Neutrophil (primary cell): ENCODE data around the gene CDK4.
A peak's percentile ranks its signal among the peaks of the same experiment; 100 is the strongest.

Source experiments
- H3K27ac ChIP-seq: fragments of 200-600 bp; sonication (generic); 2 replicates; pipeline ENCODE4 v1.5.1; 2016; ENCODE audit warnings: mild to moderate bottlenecking, moderate library complexity
- H3K27me3 ChIP-seq: fragments of 200-600 bp; sonication (generic); 2 replicates; pipeline ENCODE4 v1.6.0; 2016; ENCODE audit warnings: mild to moderate bottlenecking
- H3K36me3 ChIP-seq: fragments of 200-600 bp; sonication (generic); 2 replicates; pipeline ENCODE4 v1.5.1; 2017
- H3K4me1 ChIP-seq, 2 experiments: fragments of 200-600 bp in 1 of 2; sonication (generic) in 1 of 2; 1 replicate in 1 of 2; 2 replicates in 1 of 2; pipeline versions ENCODE4 v1.5.1 to v1.6.1; 2013 to 2016; ENCODE audit warnings: low read depth in 1 of 2, low read length in 1 of 2, mild to moderate bottlenecking in 1 of 2, moderate library complexity in 1 of 2; ENCODE audit not compliant: control insufficient read depth in 1 of 2, insufficient read depth in 1 of 2
- H3K4me3 ChIP-seq, 2 experiments: fragments of 200-600 bp in 1 of 2; sonication (generic) in 1 of 2; 1 replicate in 1 of 2; 2 replicates in 1 of 2; pipeline ENCODE4 v1.5.1; 2013 to 2016; ENCODE audit warnings: low read depth in 1 of 2, low read length in 1 of 2, mild to moderate bottlenecking in 1 of 2, moderate library complexity in 1 of 2
- H3K9me3 ChIP-seq: fragments of 200-600 bp; sonication (generic); 2 replicates; pipeline ENCODE4 v1.5.1; 2016
- TF ChIP-seq, protein P1 (sequence below): fragments of 200-600 bp; sonication (generic); IDR thresholded peaks from 2 replicates; pipeline ENCODE4 v1.5.1; 2016; ENCODE audit warnings: antibody characterized with exemption

CDK4 gene

DNA sequence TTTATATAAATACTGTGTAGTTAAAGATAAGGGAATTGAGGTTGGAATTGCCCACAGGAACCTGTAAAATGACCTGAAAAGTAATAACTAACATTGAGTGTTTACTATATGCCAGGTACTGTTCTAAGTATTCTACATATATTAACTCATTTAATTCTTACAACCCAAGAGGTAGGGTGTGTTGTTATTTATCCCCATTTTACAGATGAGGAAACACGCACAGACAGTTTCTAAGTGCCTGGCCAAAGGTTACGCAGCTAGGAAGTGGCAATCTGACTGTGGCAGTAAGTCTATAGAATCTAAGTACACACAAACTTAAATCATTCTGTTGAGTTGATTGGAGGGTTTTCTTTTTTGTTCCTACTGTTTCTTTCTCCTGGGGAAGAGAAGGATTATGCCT is 8.3 kb downstream of the CDK4 start:
- H3K27ac ChIP-seq, result peak overlapping the region; percentile 94
- peaks cover 13% of the 10 kb centered on the region for H3K36me3 ChIP-seq
- no peaks in the 10 kb centered on the region for H3K27me3 ChIP-seq
- peaks cover 63 to 69% of the 10 kb centered on the region in 2 experiments for H3K4me1 ChIP-seq
- TF ChIP-seq, protein P1, sequence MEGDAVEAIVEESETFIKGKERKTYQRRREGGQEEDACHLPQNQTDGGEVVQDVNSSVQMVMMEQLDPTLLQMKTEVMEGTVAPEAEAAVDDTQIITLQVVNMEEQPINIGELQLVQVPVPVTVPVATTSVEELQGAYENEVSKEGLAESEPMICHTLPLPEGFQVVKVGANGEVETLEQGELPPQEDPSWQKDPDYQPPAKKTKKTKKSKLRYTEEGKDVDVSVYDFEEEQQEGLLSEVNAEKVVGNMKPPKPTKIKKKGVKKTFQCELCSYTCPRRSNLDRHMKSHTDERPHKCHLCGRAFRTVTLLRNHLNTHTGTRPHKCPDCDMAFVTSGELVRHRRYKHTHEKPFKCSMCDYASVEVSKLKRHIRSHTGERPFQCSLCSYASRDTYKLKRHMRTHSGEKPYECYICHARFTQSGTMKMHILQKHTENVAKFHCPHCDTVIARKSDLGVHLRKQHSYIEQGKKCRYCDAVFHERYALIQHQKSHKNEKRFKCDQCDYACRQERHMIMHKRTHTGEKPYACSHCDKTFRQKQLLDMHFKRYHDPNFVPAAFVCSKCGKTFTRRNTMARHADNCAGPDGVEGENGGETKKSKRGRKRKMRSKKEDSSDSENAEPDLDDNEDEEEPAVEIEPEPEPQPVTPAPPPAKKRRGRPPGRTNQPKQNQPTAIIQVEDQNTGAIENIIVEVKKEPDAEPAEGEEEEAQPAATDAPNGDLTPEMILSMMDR, result no peak
- H3K4me3 ChIP-seq, result peak overlapping the region; percentile 59 to 69
- no peaks in the 10 kb centered on the region for H3K9me3 ChIP-seq

DNA sequence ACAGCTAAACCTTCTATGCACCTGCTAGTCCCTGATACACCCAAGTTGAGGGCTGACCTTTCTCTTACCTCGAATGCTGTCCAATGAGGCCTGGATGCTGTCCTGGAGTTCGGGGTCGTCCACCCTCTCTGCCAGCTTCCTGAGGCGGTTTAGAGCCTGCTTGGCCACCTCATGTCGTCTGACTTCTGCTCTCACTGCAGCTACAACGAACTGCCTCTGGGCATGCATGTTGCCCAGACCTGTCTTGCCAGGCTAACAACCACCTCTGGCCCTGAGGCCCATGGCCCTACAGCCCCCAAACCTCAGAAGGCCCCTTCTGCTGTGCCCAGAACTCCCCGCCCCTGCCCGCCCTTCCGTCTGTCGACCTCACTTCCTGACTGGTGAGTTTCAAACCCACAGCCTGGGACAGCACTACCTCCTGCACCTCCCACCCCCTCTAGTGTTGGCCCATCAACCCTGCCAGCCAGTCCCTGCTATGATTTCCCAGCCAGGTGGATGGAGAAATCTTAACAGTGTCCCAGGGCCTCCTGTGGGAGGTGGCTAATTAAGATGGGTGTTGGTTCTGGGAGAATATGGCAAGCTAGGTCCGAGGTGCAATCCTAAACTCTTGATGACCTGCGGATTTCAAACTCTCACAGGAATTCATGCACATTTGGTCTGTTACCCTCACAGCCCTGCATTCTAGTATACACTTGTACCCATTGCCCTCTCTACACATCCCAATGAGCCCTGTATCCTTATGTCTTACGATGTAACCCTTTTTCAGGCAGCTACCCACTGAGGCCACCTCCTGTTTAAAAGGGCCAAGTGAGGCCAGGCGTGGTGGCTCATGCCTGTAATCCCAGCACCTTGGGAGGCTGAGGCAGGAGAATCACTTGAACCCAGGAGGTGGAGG is 10.0 kb downstream of the CDK4 start:
- H3K27ac ChIP-seq, result peak overlapping the region; percentile 94
- H3K9me3 ChIP-seq, result no peaks in the 10 kb centered on the region
- no peaks in the 10 kb centered on the region for H3K27me3 ChIP-seq
- peak overlapping the region; percentile 61 to 72 for H3K4me3 ChIP-seq
- H3K4me1 ChIP-seq, result peaks cover 63 to 69% of the 10 kb centered on the region in 2 experiments
- H3K36me3 ChIP-seq, result peaks cover 28% of the 10 kb centered on the region
- TF ChIP-seq, protein P1, result peak; percentile 72

DNA sequence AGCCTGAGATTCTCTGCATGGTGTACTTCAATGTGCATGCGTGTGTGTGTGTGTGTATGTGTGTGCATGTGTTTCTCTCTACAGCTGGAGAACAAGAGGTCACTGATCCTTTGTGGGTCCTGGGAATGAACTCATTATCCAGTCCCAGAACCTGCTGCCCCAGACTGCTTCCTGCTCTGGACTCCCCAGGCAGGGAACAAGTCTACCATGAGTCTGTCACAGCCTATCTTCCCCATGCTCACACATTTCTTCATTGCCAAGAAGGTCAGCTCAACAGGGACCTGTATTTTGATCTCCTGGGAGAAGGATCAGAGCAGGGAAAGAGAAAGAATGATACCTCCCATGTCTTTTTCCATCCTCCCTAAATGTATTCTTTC is 10.7 kb downstream of the CDK4 start:
- TF ChIP-seq, protein P1, result no peak
- H3K36me3 ChIP-seq, result peaks cover 35% of the 10 kb centered on the region
- no peaks in the 10 kb centered on the region for H3K9me3 ChIP-seq
- H3K4me1 ChIP-seq, result peaks cover 63 to 69% of the 10 kb centered on the region in 2 experiments
- H3K27ac ChIP-seq, result peak overlapping the region; percentile 94
- no peaks in the 10 kb centered on the region for H3K27me3 ChIP-seq
- H3K4me3 ChIP-seq, result peak overlapping the region; percentile 61 to 72

DNA sequence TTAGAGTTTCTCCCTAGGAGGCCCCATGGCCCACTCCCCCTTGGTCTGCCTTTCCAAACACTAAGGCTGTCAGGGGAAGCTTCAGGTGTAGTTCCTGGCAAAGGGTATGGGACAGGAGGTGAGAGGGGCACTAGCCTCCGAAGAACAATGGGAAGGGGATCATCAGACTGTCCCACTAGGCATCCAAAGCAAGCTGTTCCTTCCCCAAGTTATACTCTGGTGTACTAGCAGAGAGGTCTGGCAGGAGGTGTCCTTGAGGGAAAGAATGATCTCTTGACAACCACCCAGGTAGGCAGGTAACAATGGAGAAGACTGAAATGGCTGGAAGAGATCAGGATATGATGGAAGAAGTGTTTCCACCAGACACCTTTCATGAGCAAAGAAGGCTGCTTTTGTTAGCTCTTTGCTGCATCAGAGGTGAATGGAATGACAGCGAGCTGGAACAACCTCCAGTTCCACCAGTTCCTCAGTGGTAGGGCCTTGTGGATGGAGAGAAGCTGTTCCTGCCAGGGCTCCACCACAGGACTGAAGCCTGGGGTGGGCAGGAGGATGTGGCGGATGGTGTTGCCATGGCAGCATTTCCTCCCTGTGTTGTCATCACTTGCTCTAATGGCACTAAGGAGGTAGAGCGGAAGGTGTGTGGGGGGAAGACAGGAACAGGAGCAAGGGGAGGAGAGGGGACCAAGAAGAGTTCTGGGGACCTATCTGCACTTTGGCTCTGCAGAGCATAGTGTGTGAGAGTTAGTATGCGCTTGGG is 11.3 kb downstream of the CDK4 start:
- Histone ChIP-seq H3K36me3 (peaks cover 40% of the 10 kb centered on the region), H3K9me3 (no peaks in the 10 kb centered on the region), H3K27me3 (no peaks in the 10 kb centered on the region), H3K4me1 (peaks cover 63 to 69% of the 10 kb centered on the region in 2 experiments), H3K27ac (peak overlapping the region; percentile 94), H3K4me3 (peak overlapping the region; percentile 61 to 72)
- TF ChIP-seq, protein P1, result no peak

DNA sequence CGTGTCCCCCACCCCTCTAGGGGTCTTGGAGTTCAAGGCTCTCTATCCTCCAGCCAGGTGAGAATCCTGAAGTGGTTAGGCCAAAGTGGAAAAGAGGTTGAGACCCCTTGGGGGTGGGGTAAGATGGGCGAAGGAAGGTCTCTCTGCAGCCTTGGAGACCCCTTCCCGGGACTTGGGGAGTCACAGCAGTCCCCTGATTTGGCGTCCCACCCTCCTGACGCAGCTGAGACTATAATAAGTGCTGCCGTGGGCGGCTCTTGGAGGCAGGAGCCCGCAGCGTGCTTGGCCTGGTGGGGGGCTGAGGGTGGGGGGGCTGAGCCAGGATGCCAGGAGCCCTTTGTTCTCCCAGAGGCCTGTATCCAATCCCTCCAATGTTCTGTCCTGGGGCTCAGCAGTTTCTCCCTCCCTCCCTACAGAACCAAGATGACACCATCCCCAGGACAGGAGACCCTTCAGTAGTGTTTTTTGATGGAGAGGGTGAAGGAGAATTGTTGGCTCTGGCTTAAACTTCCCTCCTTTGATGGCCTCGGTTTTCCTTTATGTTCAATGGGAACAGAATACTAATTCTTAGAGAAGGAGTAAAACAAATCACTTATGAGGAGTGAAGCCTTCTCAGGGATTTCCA is 12.1 kb downstream of the CDK4 start:
- Histone ChIP-seq H3K36me3 (peaks cover 48% of the 10 kb centered on the region), H3K27ac (peak overlapping the region; percentile 94), H3K4me1 (peaks cover 56 to 60% of the 10 kb centered on the region in 2 experiments), H3K4me3 (peak overlapping the region; percentile 61 to 72), H3K27me3 (no peaks in the 10 kb centered on the region), H3K9me3 (no peaks in the 10 kb centered on the region)
- TF ChIP-seq, protein P1, result no peak
